HepG2 (cell line): Measurements from ENCODE around the gene MUTYH.

Experiments
- CBX5 ChIP-seq: sonication (generic); formaldehyde crosslinking; IDR thresholded peaks from 2 replicates; pipeline ENCODE4 v1.4.0; 2020; ENCODE audit warnings: missing genetic modification reagents, borderline replicate concordance
- FOXK1 ChIP-seq: sonication (generic); formaldehyde crosslinking; IDR thresholded peaks from 2 replicates; pipeline ENCODE4 v1.4.0; 2020; ENCODE audit warnings: low read depth, missing genetic modification reagents, borderline replicate concordance
- FOXM1 ChIP-seq: sonication (generic); formaldehyde crosslinking; IDR thresholded peaks from 2 replicates; pipeline ENCODE4 v1.5.0; 2020; ENCODE audit warnings: missing genetic modification reagents
- POLR2A ChIP-seq, 2 experiments: IDR thresholded peaks; 2 replicates each; pipeline ENCODE4 v1.6.1; 2011; ENCODE audit warnings: low read depth in 2 of 2, low read length in 2 of 2, mild to moderate bottlenecking in 1 of 2, moderate library complexity in 1 of 2; ENCODE audit not compliant: insufficient read depth in 1 of 2
- RFX5 ChIP-seq: IDR thresholded peaks from 2 replicates; pipeline ENCODE4 v1.6.1; 2011; ENCODE audit warnings: low read depth, low read length, improper control_type of control experiment
- ZNF687 ChIP-seq: sonication (generic); formaldehyde crosslinking; IDR thresholded peaks from 2 replicates; pipeline ENCODE4 v1.5.1; 2020; ENCODE audit warnings: mild to moderate bottlenecking, missing genetic modification reagents, moderate library complexity

- TF ChIP-seq POLR2A (IDR thresholded peaks at IDR 0.05; ENCODE audit: insufficient read depth in 1 of 2, low read depth in 2 of 2, low read length in 2 of 2) (no peak), CBX5 (no peak), RFX5 (no peak), ZNF687 (CRISPR knock-in tag) (no peak), FOXK1 (CRISPR knock-in tag) (no peak), FOXM1 (no peak)
Measured at GRCh38 chr1:45329445-45329844, 10.8 kb downstream of the MUTYH start.
